K562 (cell line): ENCODE data around the gene ADCY1. TPM values are rescaled to one million over a fixed set of nuclear protein-coding genes. Genes with fewer than 3 reads are reported as not detected.

ENCODE experiments used
- ATAC-seq: fragments of 200-7000 bp; cut with Tn5 transposase; 3 replicates; pipeline ENCODE4 v1.9.1; 2020; ENCODE audit warnings: moderate library complexity
- BruUV-seq: library from RNA; stranded (reverse); fragments of 400-500 nt; replicated peaks from 2 replicates; lab custom pipeline; 2021; lab: Mats Ljungman, UMichigan
- CTCF ChIA-PET: fragments of 300-600 bp; formaldehyde crosslinking; extraction: SDS; loops from one replicate; lab custom pipeline; 2021; ENCODE audit warnings: low intra/inter-chr PET ratio; lab: Yijun Ruan, JAX
- POLR2A ChIA-PET: fragments of 300-600, 350-650 bp; sonication (Branson Sonifier 250); formaldehyde crosslinking; extraction: SDS; loops from one replicate; lab custom pipeline; 2021; ENCODE audit warnings: antibody characterized with exemption, inconsistent platforms; lab: Yijun Ruan, JAX
- DNase-seq, 4 experiments: peaks; one replicate each; pipeline versions ENCODE4 v3.0.0 to v3.0.0-alpha.2; 2011 to 2018; ENCODE audit warnings: low spot score in 3 of 4, mixed read lengths in 3 of 4; ENCODE audit errors: extremely low read depth in 1 of 4
- FAIRE-seq: peaks from 2 replicates; lab custom pipeline; 2011; peaks lifted over from hg19 to GRCh38; lab: Jason Lieb, UNC
- H2AFZ ChIP-seq: 2 replicates; pipeline ENCODE4 v1.6.0; 2011; ENCODE audit warnings: low read depth, low read length, control low read depth, inconsistent platforms
- H3K27ac ChIP-seq: fragments of 200-600 bp; 3 replicates; pipeline ENCODE4 v1.8.0; 2011; ENCODE audit warnings: low read depth, mild to moderate bottlenecking, control low read depth, inconsistent platforms, low read length, moderate library complexity, mixed read lengths; ENCODE audit errors: extremely low read depth
- H3K27me3 ChIP-seq, 2 experiments: fragments of 300-600 bp in 1 of 2; 2 replicates in 1 of 2; 3 replicates in 1 of 2; pipeline versions ENCODE4 v1.6.0 to v1.8.0; 2011; ENCODE audit warnings: inconsistent platforms in 2 of 2, low read length in 2 of 2, mild to moderate bottlenecking in 1 of 2, mixed read lengths in 1 of 2, moderate library complexity in 1 of 2; ENCODE audit not compliant: control insufficient read depth in 2 of 2, insufficient read depth in 2 of 2
- H3K36me3 ChIP-seq: fragments of 300-600 bp; 3 replicates; pipeline ENCODE4 v1.8.0; 2011; ENCODE audit warnings: mild to moderate bottlenecking, low read length, inconsistent platforms; ENCODE audit not compliant: control insufficient read depth, insufficient read depth
- H3K4me1 ChIP-seq, 2 experiments: fragments of 200-600 bp in 1 of 2; replicated peaks in 1 of 2; 2 replicates in 1 of 2; 3 replicates in 1 of 2; pipeline versions ENCODE4 v1.5.1 to v1.8.0; 2011; ENCODE audit warnings: inconsistent platforms in 2 of 2, low read length in 2 of 2, mild to moderate bottlenecking in 1 of 2, mixed read lengths in 1 of 2, moderate library complexity in 1 of 2; ENCODE audit not compliant: control insufficient read depth in 2 of 2, insufficient read depth in 2 of 2
- H3K4me2 ChIP-seq: 2 replicates; pipeline ENCODE4 v1.6.1; 2011; ENCODE audit warnings: low read length, control low read depth, inconsistent platforms, mixed read lengths; ENCODE audit not compliant: insufficient read depth
- H3K4me3 ChIP-seq: fragments of 200-600 bp; sonication (generic), shearing (Covaris generic); 2 replicates; pipeline ENCODE4 v1.5.1; 2016; ENCODE audit warnings: control low read depth, inconsistent platforms
- H3K79me2 ChIP-seq: fragments of 200-600 bp; 3 replicates; pipeline ENCODE4 v1.8.0; 2011; ENCODE audit warnings: low read length, inconsistent platforms; ENCODE audit not compliant: control insufficient read depth, insufficient read depth
- H3K9ac ChIP-seq, 2 experiments: 2 replicates each; pipeline versions ENCODE4 v1.6.0 to v1.6.1; 2011; ENCODE audit warnings: low read depth in 2 of 2, low read length in 2 of 2, control low read depth in 1 of 2, inconsistent platforms in 1 of 2, mild to moderate bottlenecking in 1 of 2, mixed read lengths in 1 of 2; ENCODE audit not compliant: insufficient read depth in 1 of 2
- H3K9me1 ChIP-seq: one replicate; pipeline ENCODE4 v1.6.0; 2011; ENCODE audit warnings: inconsistent platforms, mild to moderate bottlenecking, low read length, moderate library complexity; ENCODE audit not compliant: control insufficient read depth, insufficient read depth
- H3K9me3 ChIP-seq: replicated peaks from 2 replicates; pipeline ENCODE4 v1.5.1; 2011; ENCODE audit warnings: low read depth, low read length, inconsistent platforms; ENCODE audit not compliant: control insufficient read depth, insufficient read depth
- H4K20me1 ChIP-seq: replicated peaks from 2 replicates; pipeline ENCODE4 v1.6.1; 2011; ENCODE audit warnings: low read length, inconsistent platforms, mixed read lengths; ENCODE audit not compliant: control insufficient read depth, insufficient read depth
- CBX1 ChIP-seq: sonication (generic); IDR thresholded peaks from 2 replicates; pipeline ENCODE4 v1.6.1; 2016; ENCODE audit warnings: antibody characterized with exemption, low read depth, mild to moderate bottlenecking
- MAFK ChIP-seq: IDR thresholded peaks from 2 replicates; pipeline ENCODE4 v1.6.1; 2011; ENCODE audit warnings: low read length, improper control_type of control experiment
- MBD2 ChIP-seq: sonication (generic); IDR thresholded peaks from 2 replicates; pipeline ENCODE4 v1.6.1; 2016; ENCODE audit warnings: low read depth, borderline replicate concordance
- MYNN ChIP-seq, 2 experiments: sonication (generic); formaldehyde crosslinking in 1 of 2; IDR thresholded peaks; 2 replicates each; pipeline versions ENCODE4 v1.5.0 to v1.6.1; 2016 to 2020; ENCODE audit warnings: antibody characterized with exemption in 1 of 2, missing genetic modification reagents in 1 of 2
- TAF15 ChIP-seq: fragments of 200-400 bp; formaldehyde crosslinking; IDR thresholded peaks from 2 replicates; pipeline ENCODE4 v1.6.1; 2017; ENCODE audit warnings: mild to moderate bottlenecking, low read depth, low read length, moderate library complexity
- TRIM25 ChIP-seq: fragments of 450-650 bp; IDR thresholded peaks from 2 replicates; pipeline ENCODE4 v1.7.0; 2016; ENCODE audit warnings: borderline replicate concordance
- XRCC4 ChIP-seq: IDR thresholded peaks from one replicate; pipeline ENCODE4 v1.6.1; 2011; ENCODE audit not compliant: insufficient read depth, insufficient read length; ENCODE audit errors: extremely low read depth
- ZBTB49 ChIP-seq: sonication (generic); formaldehyde crosslinking; IDR thresholded peaks from 2 replicates; pipeline ENCODE4 v1.8.0; 2022; ENCODE audit warnings: missing genetic modification reagents, mild to moderate bottlenecking, borderline replicate concordance
- ZBTB7A ChIP-seq: IDR thresholded peaks from 2 replicates; pipeline ENCODE4 v1.6.1; 2011; ENCODE audit warnings: low read depth, mild to moderate bottlenecking, low read length, moderate library complexity, borderline replicate concordance; ENCODE audit not compliant: control insufficient read depth
- ZNF436 ChIP-seq: fragments of 250-450, 450-650 bp; sonication (Bioruptor Pico); formaldehyde crosslinking; IDR thresholded peaks from 2 replicates; pipeline ENCODE4 v1.7.0; 2020; ENCODE audit warnings: mild to moderate bottlenecking
- ZNF75A ChIP-seq: fragments of 450-650 bp; formaldehyde crosslinking; IDR thresholded peaks from 2 replicates; pipeline ENCODE4 v1.4.0; 2020; ENCODE audit warnings: mild to moderate bottlenecking
- WGBS: fragments of 100-300 bp; shearing (Covaris generic); methylation state at CpG from one replicate; pipeline ENCODE4 v1.1.6; 2016; ENCODE audit warnings: low coverage, mixed read lengths; ENCODE audit not compliant: insufficient coverage; ENCODE audit errors: missing lambda C conversion rate; 5-methylcytosine and 5-hydroxymethylcytosine counted together
- in situ Hi-C: fragments of 300-500 bp; cut with MboI; formaldehyde crosslinking; loops from 4 replicates; pipeline ENCODE4 v1.15.0; 2018; ENCODE audit warnings: inconsistent platforms, mixed read lengths
- intact Hi-C: fragments of 100-400 bp; cut with micrococcal nuclease; formaldehyde crosslinking; loops from 2 replicates; pipeline ENCODE4 v1.14.2; 2022
- polyA plus RNA-seq, 8 experiments: library from polyadenylated mRNA; depleted of rRNA in 4 of 8; stranded (reverse) in 5 of 8; unstranded in 3 of 8; fragments of >200 nt; fragmentation: Nextera tagmentation in 2 of 8; fragmentation: Illumina TruSeq in 1 of 8; extraction: Ambion mirVana in 2 of 8; extraction: Trizol in 1 of 8; gene quantifications; 2 replicates each; pipeline versions ENCODE4 v1.2.1 to v1.2.3, GENCODE V29; 2011 to 2014; ENCODE audit warnings: inconsistent platforms in 1 of 8, missing spikeins in 1 of 8
- total RNA-seq, 7 experiments: library from RNA; depleted of rRNA in 6 of 7; stranded (reverse); fragments of >200 nt in 6 of 7; fragmentation: Illumina TruSeq in 2 of 7; extraction: Trizol in 2 of 7; gene quantifications; 2 replicates each; pipeline versions ENCODE4 v1.2.1 to v1.2.3, GENCODE V29; 2011 to 2021; ENCODE audit warnings: low replicate concordance in 1 of 7
- TF ChIP-seq, protein P1 (sequence below): sonication (generic); formaldehyde crosslinking; IDR thresholded peaks from 2 replicates; pipeline ENCODE4 v1.8.0; 2022; ENCODE audit warnings: mild to moderate bottlenecking, missing genetic modification reagents
- TF ChIP-seq, protein P2 (sequence below): fragments of 450-650 bp; formaldehyde crosslinking; IDR thresholded peaks from 2 replicates; pipeline ENCODE4 v1.4.0; 2022; ENCODE audit warnings: missing genetic modification characterization

ADCY1 gene
- total and polyA plus RNA-seq, 9 of the 15 experiments (the other 6 are each of a cell fraction or from before 2014, with no cell fraction given) = under 0.01 to 0.18 (median 0.10) TPM; not detected in 4

DNA sequence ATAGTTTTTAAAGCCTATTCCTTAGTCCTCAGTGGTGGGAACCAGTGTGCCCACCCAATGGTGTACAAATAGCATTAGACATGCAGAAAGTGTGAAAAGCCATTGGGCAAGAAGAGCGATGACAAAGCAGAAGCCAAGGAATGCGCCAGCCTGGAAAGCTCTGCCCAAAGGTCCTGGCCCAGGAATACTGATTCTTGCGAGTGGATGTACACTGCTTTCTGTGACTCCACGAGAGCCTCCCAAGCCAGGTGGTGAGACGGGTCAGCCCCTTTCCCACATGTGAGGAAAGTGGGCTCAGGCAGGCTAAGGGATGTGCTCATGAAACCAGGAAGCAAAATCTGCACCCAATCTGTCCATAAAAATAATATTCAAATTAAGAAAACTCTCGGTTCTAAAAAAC is 106.6 kb downstream of the ADCY1 start (continued):
- no peak for TF ChIP-seq MYNN (IDR thresholded peaks at IDR 0.05)
- no peak for TF ChIP-seq MYNN (CRISPR knock-in tag; IDR thresholded peaks at IDR 0.05)
- TF ChIP-seq ZNF436 (CRISPR knock-in tag) = no peak
- no peak for TF ChIP-seq TRIM25

DNA sequence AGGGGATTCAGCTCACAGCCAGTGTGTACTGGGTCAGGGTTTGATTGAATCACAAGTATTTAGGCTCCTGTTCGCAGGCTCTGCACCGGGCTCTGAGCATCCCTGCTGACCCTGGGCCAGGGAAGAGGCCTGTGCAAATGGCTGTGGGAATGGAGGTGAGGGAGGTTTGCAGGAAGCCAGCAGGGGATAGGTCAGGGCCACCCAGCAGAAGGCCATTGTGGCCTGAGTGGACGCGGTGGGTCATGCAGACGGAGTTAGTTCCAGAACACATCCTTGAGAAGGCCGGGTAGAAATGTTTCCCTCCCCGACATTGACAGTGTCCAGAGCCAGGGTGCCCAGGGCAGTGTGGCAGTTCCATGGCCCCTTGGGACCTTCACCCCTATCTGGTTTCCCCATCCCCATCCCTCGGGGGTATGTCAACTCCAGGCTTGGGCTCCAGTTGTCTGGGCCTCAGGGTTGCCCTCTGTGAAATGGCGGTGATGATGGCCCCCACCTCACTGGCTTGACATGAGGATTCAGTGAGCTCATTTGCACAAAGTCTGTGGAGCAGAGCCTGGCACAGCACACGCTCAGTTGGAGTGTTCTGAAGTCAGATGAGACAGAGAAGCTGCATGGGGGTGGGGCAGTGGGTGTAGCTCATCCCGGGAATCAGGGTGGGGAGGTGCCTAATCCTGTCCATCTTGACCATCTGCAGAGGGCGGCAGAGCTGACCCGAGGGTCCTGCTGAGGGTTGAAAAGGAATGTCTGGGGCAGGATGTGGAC is 107.6 kb downstream of the ADCY1 start:
- Histone ChIP-seq H3K9me1 (no peaks in the 10 kb centered on the region), H3K4me2 (no peak overlapping the region), H3K9me3 (no peaks in the 10 kb centered on the region), H4K20me1 (no peaks in the 10 kb centered on the region), H3K9ac (no peak overlapping the region), H3K79me2 (no peaks in the 10 kb centered on the region), H3K27me3 (peaks cover 15 to 68% of the 10 kb centered on the region in 2 experiments; a peak in 4 of 5 replicates), H2AFZ (no peak overlapping the region), H3K27ac (no peak overlapping the region), H3K4me3 (no peak overlapping the region), H3K4me1 (no peaks in the 10 kb centered on the region), H3K36me3 (no peaks in the 10 kb centered on the region)
- ChIA-PET POLR2A (no interaction called here), CTCF (no interaction called here)
- intact Hi-C loops = no loop called here
- in situ Hi-C loops = no loop called here
- no peak for FAIRE-seq
- TF ChIP-seq XRCC4 (no peak), ZNF75A (CRISPR knock-in tag) (no peak), ZBTB49 (CRISPR knock-in tag) (no peak), TAF15 (no peak), ZBTB7A (no peak), CBX1 (no peak), MAFK (no peak), MBD2 (no peak)
- TF ChIP-seq, protein P1, sequence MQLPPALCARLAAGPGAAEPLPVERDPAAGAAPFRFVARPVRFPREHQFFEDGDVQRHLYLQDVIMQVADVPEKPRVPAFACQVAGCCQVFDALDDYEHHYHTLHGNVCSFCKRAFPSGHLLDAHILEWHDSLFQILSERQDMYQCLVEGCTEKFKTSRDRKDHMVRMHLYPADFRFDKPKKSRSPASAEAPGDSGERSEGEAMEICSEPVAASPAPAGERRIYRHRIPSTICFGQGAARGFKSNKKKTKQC = no peak
- TF ChIP-seq, protein P2, sequence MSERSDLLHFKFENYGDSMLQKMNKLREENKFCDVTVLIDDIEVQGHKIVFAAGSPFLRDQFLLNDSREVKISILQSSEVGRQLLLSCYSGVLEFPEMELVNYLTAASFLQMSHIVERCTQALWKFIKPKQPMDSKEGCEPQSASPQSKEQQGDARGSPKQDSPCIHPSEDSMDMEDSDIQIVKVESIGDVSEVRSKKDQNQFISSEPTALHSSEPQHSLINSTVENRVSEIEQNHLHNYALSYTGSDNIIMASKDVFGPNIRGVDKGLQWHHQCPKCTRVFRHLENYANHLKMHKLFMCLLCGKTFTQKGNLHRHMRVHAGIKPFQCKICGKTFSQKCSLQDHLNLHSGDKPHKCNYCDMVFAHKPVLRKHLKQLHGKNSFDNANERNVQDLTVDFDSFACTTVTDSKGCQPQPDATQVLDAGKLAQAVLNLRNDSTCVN (CRISPR knock-in tag) = no peak
- DNase-seq = no peak
- no TSS peak for BruUV-seq
- 2% methylated on average over 11 of the region's 13 CpGs for WGBS
- ATAC-seq = no peak
